PC-9 (cell line): ENCODE results near the gene ASB13.

Experiments used
- CTCF ChIP-seq: fragments of 200-600 bp; sonication (generic); conservative IDR thresholded peaks from 2 replicates; pipeline ENCODE4 v1.6.1; 2017; ENCODE audit warnings: mixed run types, antibody characterized with exemption, mild to moderate bottlenecking, moderate library complexity
- EZH2 ChIP-seq: fragments of 200-600 bp; sonication (generic); IDR thresholded peaks from 2 replicates; pipeline ENCODE4 v1.8.0; 2017; ENCODE audit warnings: antibody characterized with exemption, low read depth

- TF ChIP-seq CTCF = no peak
- no peak for TF ChIP-seq EZH2
Measured at GRCh38 chr10:5595095-5595494, 71.3 kb downstream of the ASB13 start.
